Mononuclear cell (primary cell): ENCODE measurements around the gene GRIK4. TPM values are rescaled to one million over a fixed set of nuclear protein-coding genes. Genes with fewer than 3 reads are reported as not detected.

Source experiments
- H3K27me3 ChIP-seq: 2 replicates; pipeline ENCODE4 v1.6.0; 2011; ENCODE audit warnings: low read length, control low read depth; ENCODE audit not compliant: insufficient read depth
- H3K4me1 ChIP-seq: 2 replicates; pipeline ENCODE4 v1.5.1; 2011; ENCODE audit warnings: mild to moderate bottlenecking, low read length, control low read depth; ENCODE audit not compliant: insufficient read depth
- H3K4me3 ChIP-seq: 2 replicates; pipeline ENCODE4 v1.5.1; 2011; ENCODE audit warnings: mild to moderate bottlenecking, low read length, moderate library complexity
- H3K9me3 ChIP-seq: 2 replicates; pipeline ENCODE4 v1.5.1; 2011; ENCODE audit warnings: low read depth, mild to moderate bottlenecking, control low read depth, low read length
- total RNA-seq: library from RNA; depleted of rRNA; stranded (reverse); fragments of >200 nt; gene quantifications from one replicate; pipeline ENCODE4 v1.2.3, GENCODE V29; 2012

The GRIK4 gene
- total RNA-seq, 1 donor = 0.21 TPM

- H3K4me3 ChIP-seq = no peak overlapping the region
- no peaks in the 10 kb centered on the region for H3K9me3 ChIP-seq
- H3K4me1 ChIP-seq = no peaks in the 10 kb centered on the region
- peaks cover 22% of the 10 kb centered on the region for H3K27me3 ChIP-seq
These were observed 3.7 kb downstream of the GRIK4 start for GRCh38 chr11:120515186-120515723.

- Histone ChIP-seq H3K4me1 (no peaks in the 10 kb centered on the region), H3K9me3 (no peaks in the 10 kb centered on the region), H3K4me3 (no peak overlapping the region), H3K27me3 (peaks cover 16% of the 10 kb centered on the region)
These were observed 5.2 kb downstream of the GRIK4 start for GRCh38 chr11:120516461-120517389.

GRCh38 chr11:120517390-120517761 is 5.8 kb downstream of the GRIK4 start:
- Histone ChIP-seq H3K4me1 (no peaks in the 10 kb centered on the region), H3K27me3 (peaks cover 16% of the 10 kb centered on the region), H3K9me3 (no peaks in the 10 kb centered on the region), H3K4me3 (no peak overlapping the region)

GRCh38 chr11:120517801-120518291 is 6.3 kb downstream of the GRIK4 start:
- peaks cover 13% of the 10 kb centered on the region for H3K27me3 ChIP-seq
- H3K4me3 ChIP-seq = no peak overlapping the region
- no peaks in the 10 kb centered on the region for H3K9me3 ChIP-seq
- no peaks in the 10 kb centered on the region for H3K4me1 ChIP-seq

GRCh38 chr11:120518356-120518755 is 6.8 kb downstream of the GRIK4 start:
- no peak overlapping the region for H3K4me3 ChIP-seq
- peaks cover 8% of the 10 kb centered on the region for H3K27me3 ChIP-seq
- no peaks in the 10 kb centered on the region for H3K9me3 ChIP-seq
- H3K4me1 ChIP-seq = no peaks in the 10 kb centered on the region

GRCh38 chr11:120519474-120519873 is 7.9 kb downstream of the GRIK4 start:
- H3K9me3 ChIP-seq = no peaks in the 10 kb centered on the region
- no peak overlapping the region for H3K4me3 ChIP-seq
- H3K27me3 ChIP-seq = peaks cover 2% of the 10 kb centered on the region
- H3K4me1 ChIP-seq = no peaks in the 10 kb centered on the region

- Histone ChIP-seq H3K4me3 (no peak overlapping the region), H3K4me1 (no peaks in the 10 kb centered on the region), H3K9me3 (no peaks in the 10 kb centered on the region), H3K27me3 (no peaks in the 10 kb centered on the region)
These were observed 8.7 kb downstream of the GRIK4 start for GRCh38 chr11:120520091-120520822.

GRCh38 chr11:120521176-120521575 is 9.6 kb downstream of the GRIK4 start:
- Histone ChIP-seq H3K4me3 (no peak overlapping the region), H3K9me3 (no peaks in the 10 kb centered on the region), H3K27me3 (no peaks in the 10 kb centered on the region), H3K4me1 (no peaks in the 10 kb centered on the region)

GRCh38 chr11:120522021-120522420 is 10.5 kb downstream of the GRIK4 start:
- Histone ChIP-seq H3K4me3 (no peak overlapping the region), H3K4me1 (no peaks in the 10 kb centered on the region), H3K27me3 (no peaks in the 10 kb centered on the region), H3K9me3 (no peaks in the 10 kb centered on the region)

GRCh38 chr11:120522736-120523135 is 11.2 kb downstream of the GRIK4 start:
- H3K9me3 ChIP-seq = no peaks in the 10 kb centered on the region
- H3K4me3 ChIP-seq = no peak overlapping the region
- H3K4me1 ChIP-seq = no peaks in the 10 kb centered on the region
- H3K27me3 ChIP-seq = no peaks in the 10 kb centered on the region

GRCh38 chr11:120523196-120523595 is 11.6 kb downstream of the GRIK4 start:
- Histone ChIP-seq H3K9me3 (no peaks in the 10 kb centered on the region), H3K4me3 (no peak overlapping the region), H3K27me3 (no peaks in the 10 kb centered on the region), H3K4me1 (no peaks in the 10 kb centered on the region)

GRCh38 chr11:120524536-120525085 is 13.1 kb downstream of the GRIK4 start:
- H3K9me3 ChIP-seq = no peaks in the 10 kb centered on the region
- no peaks in the 10 kb centered on the region for H3K27me3 ChIP-seq
- H3K4me1 ChIP-seq = no peaks in the 10 kb centered on the region
- no peak overlapping the region for H3K4me3 ChIP-seq

- Histone ChIP-seq H3K9me3 (no peaks in the 10 kb centered on the region), H3K4me1 (no peaks in the 10 kb centered on the region), H3K27me3 (no peaks in the 10 kb centered on the region), H3K4me3 (no peak overlapping the region)
These were observed 14.0 kb downstream of the GRIK4 start for GRCh38 chr11:120525261-120526171.

- Histone ChIP-seq H3K4me1 (no peaks in the 10 kb centered on the region), H3K27me3 (no peaks in the 10 kb centered on the region), H3K4me3 (no peak overlapping the region), H3K9me3 (no peaks in the 10 kb centered on the region)
These were observed 14.7 kb downstream of the GRIK4 start for GRCh38 chr11:120526241-120526640.
